ENCODE measurements around the gene DOK4.
"Not testable (repeated sequence)": the region's sequence is repeated elsewhere in the genome, so short reads cannot be mapped to it uniquely, and the experiment has no call there.

DOK4 gene

DNA sequence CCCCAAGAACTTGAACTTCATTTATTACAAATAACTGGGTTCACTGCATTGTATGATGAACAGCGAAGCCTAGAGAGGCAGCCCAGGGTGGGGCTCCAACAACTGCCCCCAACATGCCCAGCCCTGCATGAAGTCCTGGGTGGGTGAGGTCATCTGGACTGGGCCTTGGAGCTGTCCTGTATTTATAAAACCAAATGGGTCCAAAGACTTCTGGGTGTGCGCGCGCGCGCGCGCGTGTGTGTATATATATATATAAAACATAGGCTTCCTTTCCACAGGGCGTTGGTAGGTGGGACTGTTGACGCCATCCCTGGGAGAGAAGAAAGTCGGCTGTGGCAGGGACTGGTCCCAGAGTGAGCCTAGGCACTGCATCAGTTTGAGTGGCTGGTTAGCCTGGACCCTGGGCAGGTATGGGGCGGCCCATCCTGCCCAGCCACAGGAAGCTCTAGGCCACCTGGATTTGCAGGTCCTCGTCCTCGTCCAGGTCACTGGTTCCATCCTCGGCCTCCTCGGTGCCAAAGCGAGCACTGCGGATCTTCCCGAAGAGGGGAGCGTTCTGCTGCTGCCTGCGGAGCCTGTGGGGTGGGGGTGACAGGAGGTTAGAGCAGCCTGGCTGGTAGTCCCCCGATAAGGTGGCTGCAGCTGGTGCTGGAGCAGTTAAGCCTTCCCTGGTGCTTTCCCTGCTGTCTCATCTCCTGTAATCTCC lies 26.2 kb upstream of the DOK4 start:
- Mint-ChIP-seq H3K36me3 (peaks cover 4% of the 10 kb centered on the region), H3K27ac (no peak overlapping the region), H3K4me1 (ENCODE audit: low read depth) (no peaks in the 10 kb centered on the region), H3K27me3 (no peaks in the 10 kb centered on the region), H3K4me3 (no peak overlapping the region), H3K9me3 (ENCODE audit: low read depth) (no peaks in the 10 kb centered on the region)

DNA sequence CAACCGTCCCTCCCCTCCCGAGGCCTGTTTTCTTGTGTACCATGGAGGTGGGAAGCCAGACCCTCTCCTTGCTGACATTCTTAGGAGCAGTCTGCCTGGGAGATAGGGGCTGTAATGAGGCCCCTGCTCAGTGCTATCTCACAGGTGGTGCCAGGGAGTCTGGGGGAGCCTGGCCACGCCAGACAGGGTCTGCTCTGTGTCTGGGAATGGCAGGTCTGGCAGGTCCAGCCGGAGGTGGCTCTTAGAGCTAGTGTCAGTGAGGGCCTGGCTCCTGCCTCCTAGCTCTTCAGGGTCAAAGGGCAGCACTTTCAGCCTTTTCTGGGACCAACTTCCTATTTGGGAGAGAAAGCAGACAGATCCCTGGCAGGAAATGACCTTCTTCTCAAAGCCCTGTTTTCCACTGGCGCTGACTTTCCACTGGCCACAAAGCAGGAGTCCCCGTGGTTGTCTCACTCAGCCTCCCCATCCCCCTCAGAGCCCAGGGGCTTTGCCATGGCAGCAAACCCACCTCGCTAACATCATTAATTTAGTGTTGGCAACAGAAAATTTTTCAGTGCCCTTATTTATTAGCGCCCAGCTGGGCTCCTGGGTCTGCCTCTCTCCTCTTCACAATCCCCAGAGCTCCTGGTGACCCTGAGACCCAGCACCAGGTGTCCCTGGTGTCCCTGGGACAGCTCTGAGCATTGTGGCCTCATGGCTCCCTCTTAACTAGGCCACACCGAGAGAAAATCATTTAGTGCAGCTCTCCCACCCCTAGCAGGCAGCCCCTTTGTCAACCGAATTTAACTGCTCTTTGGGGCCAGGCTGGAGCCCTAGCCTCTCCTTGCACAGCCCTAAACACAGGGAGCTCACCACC lies 24.0 kb upstream of the DOK4 start:
- no peaks in the 10 kb centered on the region for H3K9me3 Mint-ChIP-seq (ENCODE audit: low read depth)
- H3K4me3 Mint-ChIP-seq: no peak overlapping the region
- no peaks in the 10 kb centered on the region for H3K4me1 Mint-ChIP-seq (ENCODE audit: low read depth)
- H3K27me3 Mint-ChIP-seq: no peaks in the 10 kb centered on the region
- no peaks in the 10 kb centered on the region for H3K36me3 Mint-ChIP-seq
- no peak overlapping the region for H3K27ac Mint-ChIP-seq

DNA sequence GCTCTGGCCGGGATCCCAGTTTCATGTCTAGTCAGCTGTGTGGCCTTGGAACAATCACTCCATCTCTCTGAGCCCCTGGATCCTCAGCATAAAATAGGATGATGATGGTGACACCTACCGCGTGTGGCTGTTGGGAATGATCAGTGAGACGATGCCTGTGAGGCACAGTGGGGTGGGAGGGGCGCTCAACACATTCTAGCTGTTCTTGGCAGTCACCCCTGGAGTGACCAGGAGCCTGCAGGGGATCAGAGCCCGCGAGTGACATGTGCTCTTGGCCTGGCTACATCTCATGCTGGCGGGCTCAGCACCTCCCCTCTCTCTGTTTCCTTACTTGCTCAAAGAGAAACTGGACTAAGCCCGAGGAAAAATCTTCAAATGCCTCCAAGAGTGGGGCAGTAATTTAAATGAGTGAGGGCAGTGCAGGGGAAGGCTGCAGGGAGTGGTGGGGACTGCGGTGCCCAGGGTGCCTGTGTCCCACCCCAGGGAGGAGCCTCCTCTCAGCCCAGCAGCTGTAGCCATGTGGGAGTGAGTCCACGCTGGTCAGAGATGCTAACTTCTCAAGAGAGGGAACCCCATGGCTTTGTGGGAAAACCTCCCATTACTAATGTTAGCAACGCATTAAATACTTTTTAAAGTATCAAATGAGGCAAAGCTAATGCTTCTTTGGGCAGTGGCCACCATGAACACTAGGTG lies 23.1 kb upstream of the DOK4 start:
- H3K4me3 Mint-ChIP-seq: no peak overlapping the region

GRCh38 chr16:57508035-57508425 lies 21.7 kb upstream of the DOK4 start:
- Mint-ChIP-seq H3K4me3 (no peak overlapping the region), H3K36me3 (no peaks in the 10 kb centered on the region), H3K4me1 (ENCODE audit: low read depth) (no peaks in the 10 kb centered on the region), H3K9me3 (ENCODE audit: low read depth) (no peaks in the 10 kb centered on the region), H3K27me3 (no peaks in the 10 kb centered on the region), H3K27ac (no peak overlapping the region)

More for the DNA sequence above, 23.1 kb upstream of the DOK4 start:
- H3K27ac Mint-ChIP-seq: no peak overlapping the region
- no peaks in the 10 kb centered on the region for H3K36me3 Mint-ChIP-seq
- H3K4me1 Mint-ChIP-seq (ENCODE audit: low read depth): no peaks in the 10 kb centered on the region
- H3K27me3 Mint-ChIP-seq: no peaks in the 10 kb centered on the region
- H3K9me3 Mint-ChIP-seq (ENCODE audit: low read depth): no peaks in the 10 kb centered on the region

- Mint-ChIP-seq H3K27ac (no peak overlapping the region), H3K4me1 (ENCODE audit: low read depth) (peaks cover 2% of the 10 kb centered on the region), H3K36me3 (no peaks in the 10 kb centered on the region), H3K27me3 (no peaks in the 10 kb centered on the region), H3K9me3 (ENCODE audit: low read depth) (no peaks in the 10 kb centered on the region), H3K4me3 (no peak overlapping the region)
Observed at GRCh38 chr16:57507136-57508034, 21.1 kb upstream of the DOK4 start.

GRCh38 chr16:57505169-57505568 lies 18.9 kb upstream of the DOK4 start:
- Mint-ChIP-seq H3K9me3 (ENCODE audit: low read depth) (no peaks in the 10 kb centered on the region), H3K27me3 (no peaks in the 10 kb centered on the region), H3K27ac (no peak overlapping the region), H3K4me1 (ENCODE audit: low read depth) (peaks cover 14% of the 10 kb centered on the region), H3K4me3 (no peak overlapping the region), H3K36me3 (no peaks in the 10 kb centered on the region)

GRCh38 chr16:57504491-57504890 lies 18.2 kb upstream of the DOK4 start:
- Mint-ChIP-seq H3K4me3 (no peak overlapping the region), H3K27me3 (no peaks in the 10 kb centered on the region), H3K36me3 (no peaks in the 10 kb centered on the region), H3K9me3 (ENCODE audit: low read depth) (no peaks in the 10 kb centered on the region), H3K4me1 (ENCODE audit: low read depth) (peaks cover 14% of the 10 kb centered on the region), H3K27ac (no peak overlapping the region)

- Mint-ChIP-seq H3K4me3 (no peak overlapping the region), H3K9me3 (ENCODE audit: low read depth) (no peaks in the 10 kb centered on the region), H3K27ac (no peak overlapping the region), H3K27me3 (no peaks in the 10 kb centered on the region), H3K4me1 (ENCODE audit: low read depth) (peaks cover 15% of the 10 kb centered on the region), H3K36me3 (no peaks in the 10 kb centered on the region)
Observed at GRCh38 chr16:57504001-57504400, 17.7 kb upstream of the DOK4 start.

DNA sequence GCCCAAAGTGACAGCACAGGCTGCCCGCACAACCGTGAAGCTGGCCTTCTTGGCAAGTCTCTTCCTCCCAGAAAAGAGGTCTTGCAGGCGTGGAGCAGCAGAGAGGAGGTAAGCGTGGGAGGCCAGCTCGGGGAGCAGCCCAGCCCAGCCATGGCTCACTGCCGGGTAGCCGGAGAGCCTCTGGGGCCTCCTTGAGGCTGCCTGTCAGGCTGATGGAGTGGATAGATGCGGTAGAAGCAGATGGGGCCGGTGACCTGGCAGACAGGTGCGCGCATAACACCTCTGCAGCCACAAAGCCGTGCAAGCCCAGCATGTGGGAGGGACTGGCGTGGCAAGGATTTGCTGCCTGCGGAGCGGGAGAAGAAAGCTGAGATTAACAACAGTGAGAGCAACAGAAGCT lies 17.1 kb upstream of the DOK4 start:
- Mint-ChIP-seq H3K27ac (no peak overlapping the region), H3K36me3 (no peaks in the 10 kb centered on the region), H3K27me3 (no peaks in the 10 kb centered on the region), H3K4me3 (no peak overlapping the region), H3K4me1 (ENCODE audit: low read depth) (peaks cover 15% of the 10 kb centered on the region), H3K9me3 (ENCODE audit: low read depth) (no peaks in the 10 kb centered on the region)

- H3K27ac Mint-ChIP-seq: no peak overlapping the region
- H3K4me1 Mint-ChIP-seq (ENCODE audit: low read depth): peaks cover 15% of the 10 kb centered on the region
- H3K27me3 Mint-ChIP-seq: no peaks in the 10 kb centered on the region
- H3K36me3 Mint-ChIP-seq: no peaks in the 10 kb centered on the region
- no peak overlapping the region for H3K4me3 Mint-ChIP-seq
- H3K9me3 Mint-ChIP-seq (ENCODE audit: low read depth): no peaks in the 10 kb centered on the region
Observed at GRCh38 chr16:57502048-57502775, 15.9 kb upstream of the DOK4 start.

GRCh38 chr16:57501492-57501891 lies 15.2 kb upstream of the DOK4 start:
- Mint-ChIP-seq H3K27ac (peak overlapping the region; percentile 50), H3K4me1 (ENCODE audit: low read depth) (peaks cover 15% of the 10 kb centered on the region), H3K4me3 (no peak overlapping the region), H3K36me3 (no peaks in the 10 kb centered on the region), H3K9me3 (ENCODE audit: low read depth) (no peaks in the 10 kb centered on the region), H3K27me3 (no peaks in the 10 kb centered on the region)

- no peaks in the 10 kb centered on the region for H3K27me3 Mint-ChIP-seq
- H3K4me3 Mint-ChIP-seq: no peak overlapping the region
- H3K36me3 Mint-ChIP-seq: no peaks in the 10 kb centered on the region
- peaks cover 15% of the 10 kb centered on the region for H3K4me1 Mint-ChIP-seq (ENCODE audit: low read depth)
- no peaks in the 10 kb centered on the region for H3K9me3 Mint-ChIP-seq (ENCODE audit: low read depth)
- H3K27ac Mint-ChIP-seq: peak overlapping the region; percentile 50
Observed at GRCh38 chr16:57500578-57501111, 14.4 kb upstream of the DOK4 start.

- not testable (repeated sequence) for H3K9me3 Mint-ChIP-seq (ENCODE audit: low read depth); H3K36me3 Mint-ChIP-seq; H3K27me3 Mint-ChIP-seq; H3K27ac Mint-ChIP-seq; H3K4me3 Mint-ChIP-seq
- H3K4me1 Mint-ChIP-seq (ENCODE audit: low read depth): peaks cover 15% of the 10 kb centered on the region
Observed at GRCh38 chr16:57499941-57500340, 13.6 kb upstream of the DOK4 start.

DNA sequence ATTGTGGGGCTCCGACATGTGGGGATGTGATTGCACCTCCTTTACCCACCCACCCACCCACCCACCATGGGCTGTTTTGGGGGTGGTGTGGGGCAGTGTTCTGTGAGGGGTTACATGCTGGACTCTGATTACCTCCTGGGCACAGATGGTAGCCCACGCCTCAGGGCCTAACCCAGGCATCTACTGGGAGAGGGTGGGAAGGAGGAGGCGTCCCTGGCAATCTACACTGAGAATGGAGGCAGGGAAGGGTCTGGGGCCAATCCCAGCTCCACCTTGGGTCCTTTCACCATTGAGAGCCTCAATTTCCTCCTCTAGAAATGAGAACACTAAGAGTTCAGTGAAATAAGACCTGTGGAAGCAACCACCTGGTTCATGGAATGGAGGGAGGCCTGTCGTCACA lies 11.7 kb upstream of the DOK4 start:
- Mint-ChIP-seq H3K27ac (no peak overlapping the region), H3K27me3 (no peaks in the 10 kb centered on the region), H3K4me1 (ENCODE audit: low read depth) (peaks cover 15% of the 10 kb centered on the region), H3K9me3 (ENCODE audit: low read depth) (no peaks in the 10 kb centered on the region), H3K36me3 (no peaks in the 10 kb centered on the region), H3K4me3 (no peak overlapping the region)
